Hepatocyte (in vitro differentiated cells): ENCODE data around the gene PDX1.

Experiments used
- EZH2 ChIP-seq: fragments of 200-600 bp; sonication (generic); IDR thresholded peaks from 2 replicates; pipeline ENCODE4 v1.6.1; 2016; ENCODE audit warnings: antibody characterized with exemption, mild to moderate bottlenecking, borderline replicate concordance
- TF ChIP-seq, protein P1 (sequence below): fragments of 200-600 bp; sonication (generic); IDR thresholded peaks from 2 replicates; pipeline ENCODE4 v1.5.1; 2016; ENCODE audit warnings: antibody characterized with exemption, mild to moderate bottlenecking; ENCODE audit not compliant: poor library complexity

DNA sequence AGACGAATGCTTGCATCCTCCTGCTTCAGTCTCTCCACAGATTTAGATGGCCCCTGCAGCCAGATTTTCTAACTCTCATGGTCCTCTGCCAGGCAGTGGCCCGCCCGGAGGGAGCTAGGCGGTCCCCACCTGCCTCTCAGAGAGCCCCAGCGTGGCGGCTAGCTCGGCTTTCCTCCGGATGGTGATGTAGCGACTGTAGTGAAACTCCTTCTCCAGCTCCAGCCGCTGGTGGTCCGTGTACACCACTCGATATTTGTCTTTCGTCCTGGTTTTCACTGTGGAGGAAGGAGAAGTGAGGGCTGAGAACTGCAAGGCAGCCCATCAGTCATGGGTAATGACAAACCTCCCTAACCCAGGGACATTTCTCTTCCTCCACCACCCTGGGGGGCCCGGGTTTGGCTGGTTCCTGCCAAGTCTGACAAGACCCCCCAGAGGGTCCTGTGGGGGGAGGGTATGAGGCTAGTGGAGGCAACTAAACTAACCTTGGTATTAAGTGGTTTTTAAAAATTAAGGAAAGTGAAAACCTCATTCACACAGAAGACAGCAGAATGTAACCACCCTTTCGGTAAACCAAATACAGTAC is 45.0 kb downstream of the PDX1 start:
- TF ChIP-seq, protein P1, sequence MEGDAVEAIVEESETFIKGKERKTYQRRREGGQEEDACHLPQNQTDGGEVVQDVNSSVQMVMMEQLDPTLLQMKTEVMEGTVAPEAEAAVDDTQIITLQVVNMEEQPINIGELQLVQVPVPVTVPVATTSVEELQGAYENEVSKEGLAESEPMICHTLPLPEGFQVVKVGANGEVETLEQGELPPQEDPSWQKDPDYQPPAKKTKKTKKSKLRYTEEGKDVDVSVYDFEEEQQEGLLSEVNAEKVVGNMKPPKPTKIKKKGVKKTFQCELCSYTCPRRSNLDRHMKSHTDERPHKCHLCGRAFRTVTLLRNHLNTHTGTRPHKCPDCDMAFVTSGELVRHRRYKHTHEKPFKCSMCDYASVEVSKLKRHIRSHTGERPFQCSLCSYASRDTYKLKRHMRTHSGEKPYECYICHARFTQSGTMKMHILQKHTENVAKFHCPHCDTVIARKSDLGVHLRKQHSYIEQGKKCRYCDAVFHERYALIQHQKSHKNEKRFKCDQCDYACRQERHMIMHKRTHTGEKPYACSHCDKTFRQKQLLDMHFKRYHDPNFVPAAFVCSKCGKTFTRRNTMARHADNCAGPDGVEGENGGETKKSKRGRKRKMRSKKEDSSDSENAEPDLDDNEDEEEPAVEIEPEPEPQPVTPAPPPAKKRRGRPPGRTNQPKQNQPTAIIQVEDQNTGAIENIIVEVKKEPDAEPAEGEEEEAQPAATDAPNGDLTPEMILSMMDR: no peak
- TF ChIP-seq EZH2: no peak
